Lower leg skin (tissue), 3 donors: Measurements from ENCODE around the gene GNAZ.

Experiments used
- POLR2A ChIP-seq, 2 donors: fragments of 450-650 bp; IDR thresholded peaks; one replicate each; pipeline ENCODE4 v1.6.1; 2016 to 2017; ENCODE audit warnings: antibody characterized with exemption in 2 of 2, mild to moderate bottlenecking in 1 of 2, moderate library complexity in 1 of 2
- TF ChIP-seq, protein P1 (sequence below), 3 donors: fragments of 450-650 bp; IDR thresholded peaks; one replicate each; pipeline ENCODE4 v1.5.1; 2016; ENCODE audit warnings: antibody characterized with exemption in 3 of 3, mild to moderate bottlenecking in 3 of 3, moderate library complexity in 2 of 3

DNA sequence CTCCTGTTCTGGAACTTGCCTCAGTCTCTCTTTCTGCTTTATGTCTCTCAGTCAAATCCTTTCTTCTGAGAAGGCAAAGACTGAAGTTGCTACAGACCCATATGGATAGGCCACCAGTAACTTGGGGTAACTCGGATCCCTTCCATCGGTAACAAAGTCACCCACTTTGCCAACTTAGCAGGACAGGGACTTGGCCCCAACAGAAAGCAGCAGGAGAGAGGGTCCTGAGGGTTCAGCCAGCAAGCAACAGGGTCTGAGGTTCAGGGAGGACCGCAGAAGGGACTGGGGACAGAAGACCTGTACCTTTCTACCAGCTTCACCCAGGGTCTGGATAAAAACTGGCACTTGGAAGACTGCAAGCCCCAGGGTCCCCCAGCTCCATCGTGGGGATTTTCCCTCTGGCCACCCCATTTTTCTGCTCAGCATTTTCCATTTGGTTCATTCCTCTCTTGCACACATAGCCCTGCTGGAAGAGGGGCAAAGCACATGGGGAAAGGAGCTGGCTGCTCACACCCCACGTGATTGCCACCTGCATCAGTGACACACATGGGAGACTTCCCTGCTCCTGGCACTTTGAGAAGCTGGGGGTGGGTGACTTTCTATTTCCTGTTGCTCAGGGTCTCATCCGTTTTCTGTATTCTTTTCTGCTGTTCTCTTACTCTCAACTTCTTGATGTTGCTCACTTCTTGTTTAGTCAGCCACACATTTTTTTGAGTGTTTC is 34.6 kb upstream of the GNAZ start:
- TF ChIP-seq, protein P1, sequence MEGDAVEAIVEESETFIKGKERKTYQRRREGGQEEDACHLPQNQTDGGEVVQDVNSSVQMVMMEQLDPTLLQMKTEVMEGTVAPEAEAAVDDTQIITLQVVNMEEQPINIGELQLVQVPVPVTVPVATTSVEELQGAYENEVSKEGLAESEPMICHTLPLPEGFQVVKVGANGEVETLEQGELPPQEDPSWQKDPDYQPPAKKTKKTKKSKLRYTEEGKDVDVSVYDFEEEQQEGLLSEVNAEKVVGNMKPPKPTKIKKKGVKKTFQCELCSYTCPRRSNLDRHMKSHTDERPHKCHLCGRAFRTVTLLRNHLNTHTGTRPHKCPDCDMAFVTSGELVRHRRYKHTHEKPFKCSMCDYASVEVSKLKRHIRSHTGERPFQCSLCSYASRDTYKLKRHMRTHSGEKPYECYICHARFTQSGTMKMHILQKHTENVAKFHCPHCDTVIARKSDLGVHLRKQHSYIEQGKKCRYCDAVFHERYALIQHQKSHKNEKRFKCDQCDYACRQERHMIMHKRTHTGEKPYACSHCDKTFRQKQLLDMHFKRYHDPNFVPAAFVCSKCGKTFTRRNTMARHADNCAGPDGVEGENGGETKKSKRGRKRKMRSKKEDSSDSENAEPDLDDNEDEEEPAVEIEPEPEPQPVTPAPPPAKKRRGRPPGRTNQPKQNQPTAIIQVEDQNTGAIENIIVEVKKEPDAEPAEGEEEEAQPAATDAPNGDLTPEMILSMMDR (IDR thresholded peaks at IDR 0.05): no peak
- no peak for TF ChIP-seq POLR2A (IDR thresholded peaks at IDR 0.05)
